Prostate gland (tissue), 2 donors: ENCODE measurements around the gene USP1. TPM values are rescaled to one million over a fixed set of nuclear protein-coding genes. Genes with fewer than 3 reads are reported as not detected.

Experiments used
- DNase-seq: peaks from one replicate; pipeline ENCODE4 v3.0.0-alpha.2; 2019; ENCODE audit warnings: low spot score
- H3K27ac ChIP-seq, 2 donors: fragments of 200-600 bp; sonication (generic); 2 replicates each; pipeline ENCODE4 v1.5.1; 2017 to 2019
- H3K27me3 ChIP-seq: fragments of 200-600 bp; sonication (generic); replicated peaks from 2 replicates; pipeline ENCODE4 v1.5.1; 2019; ENCODE audit not compliant: insufficient read depth
- H3K36me3 ChIP-seq, 2 donors: fragments of 200-600 bp; sonication (generic); 1 replicate in 1 of 2; 2 replicates in 1 of 2; pipeline versions ENCODE4 v1.5.1 to v1.8.1; 2017 to 2019
- H3K4me1 ChIP-seq: fragments of 200-600 bp; sonication (generic); replicated peaks from 2 replicates; pipeline ENCODE4 v1.5.1; 2019
- H3K4me3 ChIP-seq, 2 donors: fragments of 200-600 bp; sonication (generic); 2 replicates each; pipeline ENCODE4 v1.5.1; 2017 to 2019
- H3K9me3 ChIP-seq: fragments of 200-600 bp; sonication (generic); 2 replicates; pipeline ENCODE4 v1.5.1; 2017
- POLR2A ChIP-seq: fragments of 450-650 bp; IDR thresholded peaks from one replicate; pipeline ENCODE4 v1.6.1; 2016; ENCODE audit warnings: antibody characterized with exemption, mild to moderate bottlenecking
- POLR2AphosphoS5 ChIP-seq: sonication (generic); formaldehyde crosslinking; IDR thresholded peaks from one replicate; pipeline ENCODE4 v1.6.1; 2017; ENCODE audit warnings: antibody characterized with exemption
- WGBS: methylation state at CpG from one replicate; pipeline ENCODE4 v1.1.5; 2018; 5-methylcytosine and 5-hydroxymethylcytosine counted together
- intact Hi-C: fragments of 100-400 bp; cut with DNase I; formaldehyde crosslinking; loops from one replicate; pipeline ENCODE4 v1.14.2; 2022
- total RNA-seq, 2 donors: library from RNA; depleted of rRNA; stranded (reverse); fragments of >200 nt; gene quantifications; one replicate each; pipeline ENCODE4 v1.1.0, GENCODE V29; 2016
- TF ChIP-seq, protein P1 (sequence below), 4 experiments: fragments of 200-600 bp in 2 of 4; fragments of 450-650 bp in 2 of 4; sonication (generic) in 2 of 4; IDR thresholded peaks; 1 replicate in 3 of 4; 2 replicates in 1 of 4; pipeline ENCODE4 v1.5.1; 2016 to 2019; ENCODE audit warnings: antibody characterized with exemption in 4 of 4, mild to moderate bottlenecking in 2 of 4, moderate library complexity in 2 of 4

The USP1 gene
- total RNA-seq, 2 donors from 2014 or later: 26.8 to 30.1 TPM

DNA sequence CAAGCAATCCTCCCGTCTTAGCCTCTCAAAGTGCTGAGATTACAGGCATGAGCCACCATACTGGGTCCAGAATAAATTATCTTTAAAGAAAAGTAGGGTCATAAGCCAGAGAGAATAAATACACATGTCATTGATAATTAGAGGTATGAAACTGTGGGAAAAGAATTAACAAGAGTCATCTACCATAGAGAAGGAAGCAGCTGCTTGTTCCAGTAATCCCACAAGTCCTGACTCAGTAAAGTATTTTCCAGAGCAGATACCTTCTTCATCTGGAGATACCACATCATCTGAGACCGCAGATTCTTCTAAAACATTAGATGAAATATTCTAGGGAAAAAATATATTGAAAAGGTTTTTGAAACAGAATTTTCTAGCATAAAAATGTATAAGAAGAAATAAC, 55.7 kb downstream of the USP1 start:
- TF ChIP-seq, protein P1, sequence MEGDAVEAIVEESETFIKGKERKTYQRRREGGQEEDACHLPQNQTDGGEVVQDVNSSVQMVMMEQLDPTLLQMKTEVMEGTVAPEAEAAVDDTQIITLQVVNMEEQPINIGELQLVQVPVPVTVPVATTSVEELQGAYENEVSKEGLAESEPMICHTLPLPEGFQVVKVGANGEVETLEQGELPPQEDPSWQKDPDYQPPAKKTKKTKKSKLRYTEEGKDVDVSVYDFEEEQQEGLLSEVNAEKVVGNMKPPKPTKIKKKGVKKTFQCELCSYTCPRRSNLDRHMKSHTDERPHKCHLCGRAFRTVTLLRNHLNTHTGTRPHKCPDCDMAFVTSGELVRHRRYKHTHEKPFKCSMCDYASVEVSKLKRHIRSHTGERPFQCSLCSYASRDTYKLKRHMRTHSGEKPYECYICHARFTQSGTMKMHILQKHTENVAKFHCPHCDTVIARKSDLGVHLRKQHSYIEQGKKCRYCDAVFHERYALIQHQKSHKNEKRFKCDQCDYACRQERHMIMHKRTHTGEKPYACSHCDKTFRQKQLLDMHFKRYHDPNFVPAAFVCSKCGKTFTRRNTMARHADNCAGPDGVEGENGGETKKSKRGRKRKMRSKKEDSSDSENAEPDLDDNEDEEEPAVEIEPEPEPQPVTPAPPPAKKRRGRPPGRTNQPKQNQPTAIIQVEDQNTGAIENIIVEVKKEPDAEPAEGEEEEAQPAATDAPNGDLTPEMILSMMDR (IDR thresholded peaks at IDR 0.05): no peak
- TF ChIP-seq POLR2A (no peak), POLR2AphosphoS5 (no peak)
- Histone ChIP-seq H3K4me3 (no peak overlapping the region), H3K4me1 (no peaks in the 10 kb centered on the region), H3K27ac (no peak overlapping the region), H3K9me3 (no peaks in the 10 kb centered on the region), H3K27me3 (no peaks in the 10 kb centered on the region), H3K36me3 (no peaks in the 10 kb centered on the region)
- WGBS: 98% methylated on average over 2 of the region's 2 CpGs
- no peak for DNase-seq
- intact Hi-C loops: no loop called here

DNA sequence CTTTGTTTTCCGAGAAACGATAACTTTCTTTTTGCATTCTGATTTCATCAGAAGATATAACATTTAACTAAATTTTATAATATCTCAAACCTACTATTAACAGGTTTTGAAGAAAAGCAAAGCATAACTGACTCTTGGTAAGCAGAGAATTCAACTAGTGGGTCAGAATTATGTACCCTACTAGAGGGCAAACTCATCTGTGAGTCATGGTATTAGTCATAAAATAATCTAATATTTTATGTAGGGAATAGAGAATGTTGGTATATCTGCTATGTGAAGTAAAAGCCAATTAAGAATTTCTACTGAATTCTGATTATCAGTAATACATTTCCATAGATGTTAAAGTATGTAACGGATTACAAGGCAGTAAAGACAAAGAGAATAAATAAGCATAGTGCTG, 56.8 kb downstream of the USP1 start:
- Histone ChIP-seq H3K4me1 (no peaks in the 10 kb centered on the region), H3K4me3 (no peak overlapping the region), H3K27me3 (no peaks in the 10 kb centered on the region), H3K36me3 (no peaks in the 10 kb centered on the region), H3K9me3 (no peaks in the 10 kb centered on the region), H3K27ac (no peak overlapping the region)
- TF ChIP-seq POLR2AphosphoS5 (no peak), POLR2A (no peak)
- intact Hi-C loops: no loop called here
- DNase-seq: no peak
- WGBS: 100% methylated on average over 3 of the region's 3 CpGs

DNA sequence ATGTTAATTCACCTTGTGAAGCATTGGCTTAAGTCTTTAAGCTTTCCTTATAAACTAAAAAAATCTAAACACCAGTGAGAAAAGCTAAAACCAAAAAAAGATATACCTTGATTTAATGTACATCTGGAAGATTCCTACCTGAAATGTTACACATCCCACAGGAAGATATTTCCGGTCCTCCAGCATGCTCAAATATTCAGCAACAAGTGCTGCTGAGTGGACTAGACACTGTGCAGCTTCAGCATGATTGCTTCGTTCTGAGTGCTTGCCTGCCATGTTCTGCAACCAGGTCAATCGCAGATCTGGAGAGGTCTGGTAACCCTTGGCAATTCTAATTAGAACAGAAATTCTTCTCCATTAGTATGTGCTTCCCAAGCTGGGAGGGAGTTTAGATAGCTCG, 57.3 kb downstream of the USP1 start:
- TF ChIP-seq, protein P1 (IDR thresholded peaks at IDR 0.05): no peak
- TF ChIP-seq POLR2A: no peak
- TF ChIP-seq POLR2AphosphoS5: no peak
- DNase-seq: no peak
- Histone ChIP-seq H3K9me3 (no peaks in the 10 kb centered on the region), H3K4me1 (no peaks in the 10 kb centered on the region), H3K27me3 (no peaks in the 10 kb centered on the region), H3K36me3 (no peaks in the 10 kb centered on the region), H3K27ac (no peak overlapping the region), H3K4me3 (no peak overlapping the region)
- 95% methylated on average over 4 of the region's 4 CpGs for WGBS
- intact Hi-C loops: no loop called here

DNA sequence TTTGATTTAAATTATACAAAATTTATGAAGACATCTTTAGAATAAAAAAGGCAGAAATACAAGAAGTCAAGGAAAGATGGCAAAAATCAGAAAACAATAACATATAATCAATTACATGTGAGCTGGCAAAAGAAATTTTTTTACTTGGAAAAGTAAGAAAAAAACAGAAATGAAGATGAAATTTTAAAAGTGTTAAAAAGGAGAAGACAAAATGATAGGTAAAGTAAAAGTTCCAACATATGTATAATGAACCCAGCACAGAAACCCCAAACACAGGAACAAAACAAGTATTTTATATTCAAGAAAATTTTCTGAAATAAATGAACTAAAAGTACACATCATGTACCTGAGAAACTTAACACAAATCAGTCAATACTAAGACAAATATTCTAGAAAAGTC, 63.4 kb downstream of the USP1 start:
- TF ChIP-seq, protein P1 (IDR thresholded peaks at IDR 0.05): no peak
- TF ChIP-seq POLR2AphosphoS5 (no peak), POLR2A (no peak)
- Histone ChIP-seq H3K4me3 (no peak overlapping the region), H3K27me3 (no peaks in the 10 kb centered on the region), H3K27ac (no peak overlapping the region), H3K9me3 (no peaks in the 10 kb centered on the region), H3K36me3 (no peaks in the 10 kb centered on the region), H3K4me1 (no peaks in the 10 kb centered on the region)
- no peak for DNase-seq
- intact Hi-C loops: no loop called here

Other genes starting within 250 kb of the USP1 start
- gene L1TD1, start 242.2 kb upstream of the USP1 start, total RNA-seq: 1 to 10 TPM in 1 of 2 donors, under 1 TPM in 1; 0.27 to 4.7 TPM
- gene KANK4, start 117.6 kb upstream of the USP1 start, total RNA-seq: 1 to 10 TPM; 6.1 to 6.8 TPM
- not detected for gene ANGPTL3, start 160.5 kb downstream of the USP1 start, total RNA-seq